NCI-H226 (cell line): ENCODE results near the gene PARD3.

Experiments used
- DNase-seq: peaks from one replicate; pipeline ENCODE4 v3.0.0-alpha.2; 2015

Gene PARD3

DNA sequence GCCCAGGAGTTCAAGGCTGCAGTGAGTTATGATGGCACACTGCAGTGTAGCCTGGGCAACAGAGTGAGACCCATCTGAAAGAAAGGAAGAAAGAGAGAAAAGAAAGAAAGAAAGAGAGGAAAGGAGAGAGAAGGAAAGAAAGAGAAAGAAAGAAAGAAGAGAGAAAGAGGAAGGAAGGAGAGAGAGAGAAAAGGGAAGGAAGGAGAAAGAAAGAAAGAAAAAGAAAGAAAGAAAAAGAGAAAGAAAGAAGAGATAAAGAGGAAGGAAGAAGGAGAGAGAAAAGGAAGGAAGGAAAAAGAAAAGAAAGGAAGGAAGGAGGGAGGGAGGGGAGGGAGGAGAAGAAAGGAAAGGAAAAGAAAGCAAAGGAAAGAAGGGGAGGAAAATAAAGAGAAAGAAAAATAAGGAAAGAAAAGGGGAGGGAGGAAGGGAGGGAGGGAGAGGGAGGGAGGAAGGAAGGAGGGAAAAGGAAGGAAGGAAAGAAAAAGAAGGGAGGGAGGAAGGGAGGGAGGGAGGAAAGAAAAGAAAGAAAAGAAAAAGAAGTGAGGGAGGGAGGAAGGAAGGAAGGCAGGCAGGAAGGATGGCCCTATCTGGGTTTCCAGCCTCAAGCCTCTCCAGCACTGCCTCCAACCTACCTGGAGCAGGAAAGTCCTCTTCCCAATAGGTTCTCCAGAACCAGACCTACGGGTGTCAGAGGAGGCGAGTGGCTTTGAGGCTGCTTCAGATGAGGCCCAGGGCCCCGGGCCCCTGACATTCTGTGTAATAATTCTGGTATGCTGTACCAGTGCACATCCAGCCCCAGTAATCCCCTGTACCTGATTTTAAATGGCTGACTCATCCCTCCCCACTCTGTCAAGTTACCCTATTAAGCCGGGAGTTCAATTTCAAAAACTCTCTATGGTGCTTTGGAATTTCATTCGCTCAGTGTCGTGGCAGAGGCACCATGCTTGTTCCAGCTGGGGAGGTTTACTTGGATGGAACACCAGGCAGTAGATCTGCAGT is 6.8 kb upstream of the PARD3 start:
- peak; percentile 56 for DNase-seq

DNA sequence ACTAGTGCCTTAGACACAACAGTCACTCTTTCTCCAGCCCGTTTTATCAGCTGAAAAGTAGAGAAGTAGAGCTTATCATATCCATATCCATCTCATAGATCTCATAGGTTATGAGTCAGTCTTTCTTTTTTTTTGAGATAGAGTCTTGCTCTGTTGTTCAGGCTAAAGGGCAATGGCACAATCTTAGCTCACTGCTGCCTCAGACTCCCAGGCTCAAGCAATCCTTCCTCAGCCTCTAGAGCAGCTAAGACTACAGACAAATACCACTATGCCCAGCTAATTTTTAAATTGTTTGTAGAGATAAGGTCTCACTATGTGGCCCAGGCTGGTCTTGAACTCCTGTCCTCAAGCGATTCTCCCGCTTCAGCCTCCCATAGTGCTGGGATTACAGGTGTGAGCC is 2.5 kb upstream of the PARD3 start:
- DNase-seq, result no peak

DNA sequence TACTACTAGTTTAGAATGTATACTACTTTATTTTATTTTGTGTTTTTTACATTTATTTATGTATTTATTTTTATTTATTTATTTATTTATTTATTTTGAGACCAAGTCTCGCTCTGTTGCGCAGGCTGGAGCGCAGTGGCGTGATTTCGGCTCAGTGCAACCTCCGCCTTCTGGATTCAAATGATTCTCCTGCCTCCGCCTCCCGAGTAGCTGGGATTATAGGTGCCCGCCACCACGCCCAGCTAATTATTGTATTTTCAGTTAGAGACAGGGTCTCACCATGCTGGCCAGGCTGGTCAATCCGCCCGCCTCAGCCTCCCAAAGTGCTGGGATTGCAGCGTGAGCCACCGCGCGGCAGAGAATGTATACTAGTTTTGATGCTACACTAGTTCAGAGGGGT is 2.0 kb upstream of the PARD3 start:
- DNase-seq, result no peak

DNA sequence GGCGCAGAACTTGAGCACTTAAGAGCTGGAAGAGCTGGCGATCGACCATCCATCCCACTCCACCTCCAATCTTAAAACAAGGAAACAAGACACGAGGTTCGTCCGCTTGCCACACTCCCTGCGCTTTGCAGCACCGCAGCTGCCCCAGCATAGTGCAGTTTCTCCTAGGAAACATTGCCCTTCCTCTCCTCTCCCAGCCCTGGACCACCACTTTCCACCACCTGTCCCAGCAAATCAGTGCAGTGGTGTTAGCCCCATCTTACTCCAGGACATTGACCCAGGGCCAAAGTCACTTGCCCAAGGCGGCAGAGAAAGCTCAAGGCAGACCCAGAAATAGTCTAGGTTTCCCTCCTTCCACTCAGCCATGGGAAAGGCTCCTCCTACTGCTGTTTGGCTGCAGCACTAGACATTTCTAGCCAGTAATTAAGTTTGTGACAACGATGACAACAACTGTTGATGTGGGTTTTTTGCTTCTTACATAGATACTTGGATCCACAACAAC is 1.5 kb upstream of the PARD3 start:
- no peak for DNase-seq

DNA sequence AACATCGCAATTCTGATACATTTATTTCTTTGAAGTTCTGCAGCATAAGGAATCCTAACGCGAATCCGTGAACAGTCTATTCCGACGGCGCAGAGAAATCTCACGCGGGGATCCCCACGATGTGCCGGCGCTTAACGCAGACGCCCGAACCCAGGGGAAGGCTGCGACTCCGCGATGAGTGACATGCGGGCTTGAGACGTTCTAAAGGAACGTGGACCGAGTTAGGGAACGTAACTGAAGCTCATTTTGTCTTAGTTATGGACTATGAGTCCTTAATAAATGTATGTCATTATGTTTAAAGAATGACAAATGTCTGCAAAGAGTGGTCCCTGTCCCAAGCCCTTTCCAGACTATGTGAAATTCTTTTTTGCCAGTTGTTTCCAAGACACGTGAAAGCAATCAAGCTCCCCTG is 995 bp upstream of the PARD3 start:
- DNase-seq, result no peak

DNA sequence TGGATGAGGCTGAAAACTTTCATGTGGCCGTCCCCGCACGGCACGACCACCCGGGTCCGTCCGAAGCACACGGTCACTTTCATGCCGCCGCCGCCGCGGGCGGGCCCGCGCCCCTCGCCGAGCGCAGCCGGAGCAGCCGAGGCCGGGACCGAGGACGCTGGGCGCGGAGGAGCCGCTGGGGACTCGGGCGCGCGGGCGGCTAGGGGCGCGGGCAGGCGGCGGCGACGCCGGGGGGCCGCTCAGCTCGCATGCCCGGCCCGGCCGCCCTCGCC is 247 bp downstream of the PARD3 start:
- no peak for DNase-seq

DNA sequence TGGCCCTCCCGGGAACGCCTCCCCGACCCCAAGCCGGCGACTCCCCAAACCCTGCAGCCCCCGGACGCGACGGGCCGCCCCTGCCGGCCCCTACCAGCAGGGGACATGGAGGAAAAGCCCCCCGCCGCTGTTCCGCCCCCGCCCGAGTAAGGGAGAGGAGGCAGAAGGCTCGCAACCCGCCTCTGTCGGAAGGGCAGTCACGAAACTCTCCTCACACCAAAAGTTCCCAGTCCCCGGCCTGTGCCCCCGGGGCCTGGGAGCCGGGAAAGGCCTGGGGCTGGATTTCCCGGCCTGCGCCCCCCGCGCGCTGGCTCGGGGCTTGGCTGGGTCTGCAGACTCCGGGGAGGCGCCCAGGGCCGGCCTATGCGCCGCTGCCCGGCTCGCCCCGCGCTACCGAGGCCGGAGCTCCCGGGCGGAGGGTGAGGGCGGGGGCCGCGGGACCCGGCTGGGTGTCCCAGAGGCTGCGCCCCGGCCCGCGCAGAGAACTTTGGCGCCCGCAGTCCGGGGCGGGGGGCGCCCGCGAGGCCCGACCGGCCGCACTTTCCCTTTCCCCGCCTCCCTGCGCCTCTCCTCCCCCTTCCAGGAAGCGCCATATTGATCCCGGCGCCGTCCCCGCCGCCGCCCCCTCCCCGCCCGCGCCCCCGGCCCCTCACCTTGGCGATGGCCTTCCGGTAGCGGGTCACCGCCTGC is 728 bp downstream of the PARD3 start:
- DNase-seq, result peak; percentile 20

DNA sequence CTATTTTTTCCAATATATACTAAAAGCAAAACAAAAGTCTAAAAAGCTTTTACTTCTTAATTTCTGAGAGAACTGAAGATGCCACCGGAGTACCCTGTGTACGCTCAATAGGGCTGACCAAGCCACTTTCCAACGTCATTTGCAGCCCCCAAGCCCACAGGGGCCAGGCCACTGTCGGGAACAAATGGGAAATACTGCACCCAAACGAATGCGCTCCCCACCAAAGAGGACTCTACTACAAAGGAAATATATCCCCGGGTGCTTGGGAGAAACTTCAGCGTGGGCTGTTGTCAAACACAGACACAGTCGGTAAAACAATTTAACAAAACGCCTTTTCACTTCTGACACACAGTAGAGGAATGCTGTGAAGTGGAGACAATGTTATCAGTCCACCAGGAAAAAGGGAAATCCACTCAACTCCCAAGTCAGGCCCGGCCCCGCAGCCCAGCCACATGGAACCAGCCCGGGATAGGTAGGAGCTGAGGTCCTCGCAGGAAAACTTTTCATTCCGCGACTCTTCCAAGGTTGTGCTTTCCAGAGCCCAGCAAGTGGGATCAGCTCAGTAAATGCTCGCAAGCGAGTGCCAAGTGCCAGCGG is 1.4 kb downstream of the PARD3 start:
- peak; percentile 73 for DNase-seq

DNA sequence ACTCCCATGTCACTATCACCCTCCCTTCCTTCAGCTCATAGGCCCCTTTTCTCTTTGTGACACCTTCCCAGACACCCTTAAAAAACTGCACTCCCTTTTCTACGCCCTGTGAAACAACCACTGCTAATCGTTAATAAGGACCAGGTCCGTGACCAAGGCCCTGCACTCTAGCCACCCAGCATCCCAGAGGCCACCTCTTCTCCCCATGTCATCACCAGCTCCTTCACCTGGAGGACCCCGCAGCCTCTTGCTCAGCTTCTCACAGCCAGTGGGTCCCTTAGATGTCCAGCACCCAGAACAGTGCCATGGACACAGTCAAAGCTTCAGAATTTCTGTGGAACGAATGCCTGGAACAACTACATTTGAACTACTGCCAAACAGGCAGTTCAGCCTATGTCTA is 2.3 kb downstream of the PARD3 start:
- no peak for DNase-seq

DNA sequence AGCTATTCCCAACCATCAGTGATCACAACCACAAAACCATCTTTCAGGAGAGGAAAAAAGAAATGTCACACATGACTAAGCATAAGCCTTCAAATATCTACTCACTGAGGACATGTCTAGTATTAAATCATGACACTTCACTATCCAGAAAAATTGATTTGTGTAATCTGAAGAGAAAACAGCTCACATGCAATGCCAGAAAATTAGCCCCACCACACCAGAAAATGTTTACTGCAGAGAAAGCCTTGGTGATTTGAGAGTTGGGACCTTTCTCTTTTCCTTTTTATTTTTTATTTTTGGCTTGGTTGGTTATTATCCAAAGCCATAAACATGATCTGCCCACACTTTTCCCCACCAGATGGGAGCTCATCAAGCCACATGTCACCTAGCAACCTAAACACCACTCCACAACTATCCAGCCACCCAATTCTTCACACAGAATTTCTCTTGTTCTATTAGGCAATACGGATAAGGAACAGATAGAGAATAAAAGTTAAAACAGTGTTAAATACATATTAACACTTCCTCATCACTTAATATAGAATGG is 3.1 kb downstream of the PARD3 start:
- DNase-seq, result no peak

DNA sequence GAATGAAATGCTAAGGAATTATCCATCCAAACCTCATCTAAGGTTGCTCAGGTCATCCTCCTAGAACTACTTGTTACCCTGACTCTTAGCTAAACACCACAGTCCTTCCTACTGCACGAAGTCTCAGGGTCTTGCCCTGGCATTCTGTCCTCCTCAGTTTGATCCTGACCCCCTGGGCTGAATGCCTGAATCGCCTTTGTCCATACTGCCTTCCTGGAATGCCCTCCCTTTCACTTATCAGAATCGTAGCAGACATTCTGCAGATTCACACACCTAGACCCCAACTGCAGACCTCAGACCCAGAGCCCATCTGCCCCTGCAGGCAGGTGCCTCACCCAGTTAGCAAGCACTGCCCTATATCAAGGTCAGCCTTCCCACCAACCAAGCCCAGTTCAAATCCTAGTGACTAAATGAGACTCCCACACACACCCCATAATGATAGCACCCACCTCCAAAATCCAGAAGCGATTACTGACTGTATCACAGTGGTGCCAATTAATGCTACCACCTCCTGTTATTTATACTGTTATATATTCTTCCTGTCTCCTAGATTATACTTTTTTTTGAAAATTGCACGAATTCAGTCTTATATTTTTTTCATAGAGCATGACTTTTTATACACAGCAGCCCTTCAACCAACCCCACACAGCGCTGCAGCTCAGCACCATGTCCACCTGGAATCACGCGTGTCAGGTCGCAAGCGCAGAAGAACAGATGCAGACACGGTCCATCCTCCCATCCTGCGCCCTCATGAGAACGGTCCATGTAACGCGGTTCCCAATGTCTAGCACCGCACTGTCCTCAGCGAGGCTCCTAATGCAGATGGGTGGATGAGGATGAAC is 3.7 kb downstream of the PARD3 start:
- DNase-seq, result no peak

DNA sequence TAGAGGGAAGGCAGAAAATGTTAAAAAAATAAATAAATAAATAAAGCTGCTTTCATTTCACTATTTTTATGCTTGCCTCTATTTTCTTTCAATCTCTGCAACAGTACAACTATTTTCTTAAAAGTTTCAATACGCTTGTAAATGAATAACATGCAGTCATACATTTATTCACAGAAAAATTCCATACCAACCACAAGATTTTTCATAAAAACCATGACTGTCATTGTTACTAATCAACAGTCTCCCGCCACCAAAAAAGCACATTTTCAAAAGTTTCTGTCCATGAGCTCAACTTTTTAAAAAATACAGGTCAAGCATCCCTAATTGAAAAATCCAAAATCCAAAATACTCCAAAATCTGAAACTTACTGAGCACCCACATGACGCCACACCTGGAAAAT is 5.3 kb downstream of the PARD3 start:
- no peak for DNase-seq

DNA sequence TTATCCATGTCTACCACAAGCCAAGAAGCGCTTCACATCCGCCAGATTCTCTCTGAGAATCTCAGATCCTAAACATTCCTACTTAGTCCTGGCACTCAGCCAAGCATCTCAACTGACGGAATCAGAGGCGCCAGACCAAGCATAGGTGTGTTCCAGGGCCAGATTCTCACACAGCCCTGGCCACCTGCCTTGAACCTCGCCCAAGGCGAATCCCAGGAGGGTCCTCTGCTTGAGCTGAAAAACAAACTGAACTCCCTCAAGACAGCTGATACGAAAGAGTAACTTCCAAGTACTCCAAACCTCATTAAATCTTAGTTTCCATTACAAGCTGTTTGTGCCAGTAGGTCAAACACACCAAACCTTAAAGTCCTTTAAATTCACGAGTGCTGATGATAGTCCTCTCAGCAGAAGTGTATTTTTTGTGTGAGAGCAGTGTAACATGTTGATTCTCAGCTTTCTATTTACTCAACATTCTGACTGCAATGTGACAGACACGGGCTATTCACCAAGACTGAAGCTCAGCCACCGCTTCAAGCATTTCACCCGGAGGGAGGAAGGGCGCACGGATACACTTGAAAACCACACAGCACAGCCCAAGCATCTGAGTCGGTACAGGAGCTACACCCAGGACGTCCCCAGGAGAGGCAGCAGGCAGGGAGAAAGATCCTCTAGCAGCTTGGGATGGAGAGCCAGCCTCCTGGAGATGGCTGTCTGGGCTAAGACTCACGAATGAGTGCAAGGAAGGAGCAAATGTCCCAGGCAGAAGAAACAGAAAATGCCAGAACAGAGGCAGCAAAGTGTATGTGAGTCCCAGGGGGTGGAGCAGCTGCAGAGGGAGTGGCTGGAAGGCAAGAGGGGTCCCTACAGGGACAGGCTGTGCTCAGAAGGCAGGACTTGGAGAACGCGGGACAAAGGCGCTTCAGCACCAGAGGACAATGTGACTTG is 6.0 kb downstream of the PARD3 start:
- peak; percentile 23 for DNase-seq

DNA sequence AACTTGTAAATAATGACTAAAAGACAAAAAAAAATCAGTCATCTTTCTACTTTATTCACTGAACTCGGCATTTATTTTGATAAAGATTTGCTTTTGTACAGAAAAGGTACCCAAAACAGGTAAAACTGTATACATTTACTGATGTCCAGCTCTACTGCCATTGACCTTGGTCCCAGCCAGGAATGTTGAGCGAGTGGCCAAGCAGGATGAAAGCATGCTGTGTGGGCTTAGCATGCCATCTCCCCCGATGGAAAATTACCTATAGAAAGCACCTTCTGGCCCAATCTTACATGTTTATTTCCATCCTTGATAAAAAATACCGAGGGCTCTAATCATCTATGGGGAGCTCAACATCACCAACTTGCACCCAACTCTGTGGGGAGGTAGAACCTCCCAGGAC is 6.8 kb downstream of the PARD3 start:
- no peak for DNase-seq

DNA sequence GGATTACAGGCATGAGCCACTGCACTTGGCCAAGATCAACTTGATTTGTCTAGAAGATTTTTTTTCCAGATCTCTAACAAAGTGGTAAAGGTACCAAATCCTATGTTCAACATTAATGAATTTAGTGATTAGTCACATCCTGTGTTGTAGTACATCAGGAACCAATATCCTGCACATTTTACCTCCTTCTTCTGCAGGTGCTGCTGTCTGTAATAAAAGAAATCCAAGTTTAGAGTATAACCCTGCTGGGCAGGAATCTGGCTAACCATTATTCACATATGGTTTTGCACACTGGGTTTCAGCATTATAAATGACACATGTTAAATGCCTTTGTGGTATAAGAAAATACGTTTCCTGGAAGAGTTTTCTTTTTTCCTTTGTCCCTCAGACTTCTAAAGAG is 10.8 kb downstream of the PARD3 start:
- no peak for DNase-seq

DNA sequence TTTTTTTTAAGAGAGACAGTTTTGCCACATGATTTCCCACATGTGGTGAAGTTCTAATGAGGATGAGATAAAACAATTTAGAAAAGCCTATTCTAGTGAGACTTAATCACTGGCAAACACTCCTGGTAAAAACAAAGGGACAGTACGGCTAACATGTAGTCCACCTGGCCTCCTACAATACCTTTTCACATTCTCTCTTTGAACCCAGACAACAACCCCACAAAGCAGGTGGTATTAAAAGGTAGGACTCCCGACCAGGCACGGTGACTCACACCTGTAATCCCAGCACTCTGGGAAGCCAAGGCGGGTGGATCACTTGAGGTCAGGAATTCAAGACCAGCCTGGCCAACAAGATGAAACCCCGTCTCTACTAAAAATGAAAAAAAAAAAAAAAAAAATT is 12.4 kb downstream of the PARD3 start:
- no peak for DNase-seq

DNA sequence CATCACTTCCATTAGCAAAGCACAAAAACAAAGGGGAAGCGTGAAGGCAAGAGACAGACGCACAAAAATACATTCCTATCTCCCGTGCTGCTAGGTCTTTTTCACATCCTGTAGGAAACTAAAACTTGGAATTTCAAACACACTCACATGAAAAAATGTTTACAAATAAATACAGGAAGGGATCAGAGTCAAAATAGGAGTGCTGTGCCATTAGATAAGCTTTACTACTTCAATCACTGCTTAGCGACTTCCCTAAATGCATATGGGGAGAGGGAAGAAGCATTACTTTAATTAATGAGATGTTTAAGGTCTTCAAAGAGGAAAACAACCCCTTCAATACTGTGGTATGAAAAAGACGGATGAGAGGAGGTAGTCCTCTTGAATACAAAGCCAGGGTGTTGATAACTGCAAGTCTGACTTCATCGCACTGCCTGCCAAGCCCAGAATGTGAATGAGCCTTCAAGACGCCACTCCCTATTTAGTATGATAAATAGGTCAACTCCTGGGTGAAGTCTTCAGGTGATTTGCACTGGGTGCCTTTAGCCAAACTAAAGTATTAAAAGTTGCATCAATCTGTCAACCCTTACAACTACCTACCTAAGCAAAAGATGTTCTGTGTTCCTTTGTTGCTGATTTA is 13.9 kb downstream of the PARD3 start:
- DNase-seq, result peak; percentile 86

DNA sequence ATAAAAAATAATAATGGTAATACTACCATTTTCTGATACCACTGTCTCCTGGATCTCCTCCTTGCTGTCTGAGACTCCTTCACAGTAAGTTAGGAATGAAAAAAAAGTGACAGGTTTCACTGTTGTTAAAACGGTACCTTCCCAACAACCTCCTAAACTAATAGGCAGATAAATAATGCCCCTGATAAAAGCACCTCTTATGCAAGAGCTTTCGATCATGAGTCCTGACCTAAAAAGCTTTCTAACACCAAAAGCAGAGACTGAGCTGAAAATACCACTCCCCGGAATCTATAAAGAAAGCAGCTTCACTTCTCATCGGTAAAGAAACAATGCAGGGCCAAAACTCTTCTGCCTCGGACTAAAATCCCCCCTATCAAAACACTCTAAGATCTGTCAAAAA is 14.5 kb downstream of the PARD3 start:
- no peak for DNase-seq

DNA sequence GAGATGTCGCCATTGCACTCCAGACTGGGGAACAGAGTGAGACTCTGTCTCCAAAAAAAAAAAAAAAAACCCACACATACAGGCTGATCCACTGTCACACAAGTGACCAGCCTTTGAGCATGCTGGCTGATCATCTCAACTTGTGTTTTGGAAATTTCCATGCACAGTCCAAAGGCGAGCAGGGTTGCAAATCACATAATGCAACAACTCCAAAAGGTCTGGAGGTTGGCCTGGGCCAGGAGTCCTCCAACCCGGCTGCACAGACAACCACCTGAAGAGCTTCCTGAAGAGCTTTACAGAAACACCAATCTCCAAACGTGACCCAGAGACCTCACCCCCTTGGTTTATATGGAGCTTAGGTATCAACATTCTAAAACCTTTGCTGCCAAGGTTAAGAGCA is 16.4 kb downstream of the PARD3 start:
- no peak for DNase-seq

DNA sequence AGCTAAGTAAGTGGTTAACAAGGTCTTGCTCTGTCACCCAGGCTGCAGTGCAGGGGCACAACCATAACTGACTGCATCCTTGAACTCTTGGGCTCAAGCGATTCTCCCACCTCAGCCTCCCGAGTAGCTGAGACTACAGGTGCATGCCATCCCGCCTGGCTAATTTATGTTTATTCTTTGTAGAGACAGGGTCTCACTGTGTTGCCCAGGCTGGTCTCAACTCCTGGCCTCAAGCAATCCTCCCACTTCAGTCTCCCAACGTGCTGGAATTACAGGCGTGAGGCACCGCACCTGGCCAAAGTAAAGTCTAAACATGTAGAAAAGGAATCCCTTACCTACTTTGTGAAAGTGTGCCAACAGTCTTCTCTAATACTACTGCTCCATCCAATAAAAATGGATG is 17.9 kb downstream of the PARD3 start:
- DNase-seq, result no peak

DNA sequence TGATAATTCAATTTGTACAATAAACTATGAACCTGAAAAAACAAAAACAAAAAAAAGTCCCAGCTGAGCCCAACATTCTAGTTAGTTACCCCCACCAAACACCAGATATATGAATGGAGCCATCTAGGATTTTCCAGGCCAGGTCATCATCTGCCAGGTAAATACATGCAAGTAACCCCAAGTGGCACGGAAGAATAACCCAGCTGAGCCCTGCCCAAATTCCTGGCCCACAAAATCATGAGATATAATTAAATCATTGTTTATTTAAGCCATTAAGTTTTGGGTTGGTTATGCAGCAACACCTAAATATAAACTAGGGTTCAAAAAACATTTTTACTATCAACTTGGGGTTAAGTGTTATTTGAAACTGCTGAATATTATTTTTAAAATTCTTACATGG is 19.0 kb downstream of the PARD3 start:
- no peak for DNase-seq
